GM12872 (cell line): ENCODE results near the gene KCNJ14.

Experiments used
- CTCF ChIP-seq: IDR thresholded peaks from 3 replicates; pipeline ENCODE4 v1.5.1; 2011; ENCODE audit warnings: low read depth, mild to moderate bottlenecking, low read length, moderate library complexity; ENCODE audit not compliant: insufficient read depth

Gene KCNJ14

GRCh38 chr19:48442116-48443035 is 13.0 kb upstream of the KCNJ14 start:
- TF ChIP-seq CTCF, result no peak

- no peak for TF ChIP-seq CTCF
Measured at GRCh38 chr19:48443256-48443655, 12.1 kb upstream of the KCNJ14 start.

- TF ChIP-seq CTCF, result no peak
Measured at GRCh38 chr19:48443731-48444128, 11.6 kb upstream of the KCNJ14 start.

GRCh38 chr19:48444129-48444935 is 11.0 kb upstream of the KCNJ14 start:
- TF ChIP-seq CTCF, result no peak

GRCh38 chr19:48444936-48445200 is 10.5 kb upstream of the KCNJ14 start:
- TF ChIP-seq CTCF, result no peak

GRCh38 chr19:48445256-48445605 is 10.1 kb upstream of the KCNJ14 start:
- peak; percentile 52 for TF ChIP-seq CTCF

- TF ChIP-seq CTCF, result no peak
Measured at GRCh38 chr19:48445606-48446481, 9.5 kb upstream of the KCNJ14 start, which contains the start of gene GRWD1. GRWD1 (plus strand) TSS chr19:48445983; CDS start chr19:48446006, 23 bp downstream.
